ENCODE data around the gene ADIRF.

ADIRF gene

DNA sequence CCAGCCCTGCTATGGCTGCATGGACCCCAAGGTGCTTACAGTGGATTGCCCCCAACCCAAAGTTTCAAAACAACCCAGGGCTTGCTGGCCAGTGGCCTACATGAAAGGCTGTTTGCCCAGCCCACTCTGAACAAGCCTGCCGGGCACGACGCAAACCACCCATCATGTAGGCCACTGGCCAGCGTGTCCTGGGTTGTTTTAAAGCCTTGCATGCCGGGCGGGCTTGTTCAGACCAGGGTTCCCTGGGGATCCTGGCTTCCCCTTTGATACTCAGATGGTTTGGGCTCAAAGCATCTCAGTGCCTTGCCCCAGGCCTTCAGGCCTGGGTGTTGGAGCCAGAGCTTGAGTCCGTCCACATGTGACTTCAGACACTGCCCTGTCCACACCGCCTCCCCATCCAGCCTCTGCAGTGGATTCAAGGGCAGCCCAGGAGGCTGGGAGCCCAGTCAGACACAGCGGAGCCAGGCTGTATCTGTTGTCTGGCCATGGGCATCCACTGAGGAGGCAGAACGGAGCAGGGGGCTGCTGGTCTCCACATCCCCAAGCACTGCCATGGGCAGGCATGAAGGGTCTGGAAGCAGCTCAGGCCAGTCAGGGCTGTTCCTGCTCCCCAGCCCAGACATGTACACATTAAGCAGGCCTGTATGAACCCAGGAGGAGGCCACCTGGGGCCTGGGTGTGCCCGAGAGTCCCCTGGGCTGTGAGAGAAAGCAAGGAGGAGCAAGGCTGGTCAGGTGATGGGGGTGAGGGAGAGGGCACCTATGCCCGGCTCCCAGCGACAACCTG, 4.0 kb upstream of the ADIRF start:
- H3K27ac ChIP-seq: no peak overlapping the region
- TF ChIP-seq ZFX (IDR thresholded peaks at IDR 0.05): no peak
- TF ChIP-seq, protein P1, sequence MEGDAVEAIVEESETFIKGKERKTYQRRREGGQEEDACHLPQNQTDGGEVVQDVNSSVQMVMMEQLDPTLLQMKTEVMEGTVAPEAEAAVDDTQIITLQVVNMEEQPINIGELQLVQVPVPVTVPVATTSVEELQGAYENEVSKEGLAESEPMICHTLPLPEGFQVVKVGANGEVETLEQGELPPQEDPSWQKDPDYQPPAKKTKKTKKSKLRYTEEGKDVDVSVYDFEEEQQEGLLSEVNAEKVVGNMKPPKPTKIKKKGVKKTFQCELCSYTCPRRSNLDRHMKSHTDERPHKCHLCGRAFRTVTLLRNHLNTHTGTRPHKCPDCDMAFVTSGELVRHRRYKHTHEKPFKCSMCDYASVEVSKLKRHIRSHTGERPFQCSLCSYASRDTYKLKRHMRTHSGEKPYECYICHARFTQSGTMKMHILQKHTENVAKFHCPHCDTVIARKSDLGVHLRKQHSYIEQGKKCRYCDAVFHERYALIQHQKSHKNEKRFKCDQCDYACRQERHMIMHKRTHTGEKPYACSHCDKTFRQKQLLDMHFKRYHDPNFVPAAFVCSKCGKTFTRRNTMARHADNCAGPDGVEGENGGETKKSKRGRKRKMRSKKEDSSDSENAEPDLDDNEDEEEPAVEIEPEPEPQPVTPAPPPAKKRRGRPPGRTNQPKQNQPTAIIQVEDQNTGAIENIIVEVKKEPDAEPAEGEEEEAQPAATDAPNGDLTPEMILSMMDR (conservative IDR thresholded peaks at IDR 0.05): no peak

DNA sequence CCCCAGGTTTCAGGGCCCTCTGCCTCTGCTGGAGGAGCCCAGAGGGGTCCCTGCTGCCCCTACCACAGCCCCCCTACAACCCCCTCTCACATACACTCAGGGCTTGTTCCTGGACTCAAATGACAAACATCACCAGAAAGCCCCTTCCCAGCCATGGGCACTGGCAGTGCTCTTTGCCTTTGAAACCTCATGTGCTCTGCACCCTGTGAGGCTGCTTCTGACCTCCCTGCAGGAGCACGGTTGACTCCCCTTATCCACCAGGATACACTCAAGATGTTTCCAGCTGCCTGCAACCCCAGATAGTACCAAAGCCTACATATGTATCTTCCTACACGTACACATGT, 3.5 kb upstream of the ADIRF start:
- no peak for TF ChIP-seq ZFX (IDR thresholded peaks at IDR 0.05)
- TF ChIP-seq, protein P1 (conservative IDR thresholded peaks at IDR 0.05): no peak
- H3K27ac ChIP-seq: no peak overlapping the region

DNA sequence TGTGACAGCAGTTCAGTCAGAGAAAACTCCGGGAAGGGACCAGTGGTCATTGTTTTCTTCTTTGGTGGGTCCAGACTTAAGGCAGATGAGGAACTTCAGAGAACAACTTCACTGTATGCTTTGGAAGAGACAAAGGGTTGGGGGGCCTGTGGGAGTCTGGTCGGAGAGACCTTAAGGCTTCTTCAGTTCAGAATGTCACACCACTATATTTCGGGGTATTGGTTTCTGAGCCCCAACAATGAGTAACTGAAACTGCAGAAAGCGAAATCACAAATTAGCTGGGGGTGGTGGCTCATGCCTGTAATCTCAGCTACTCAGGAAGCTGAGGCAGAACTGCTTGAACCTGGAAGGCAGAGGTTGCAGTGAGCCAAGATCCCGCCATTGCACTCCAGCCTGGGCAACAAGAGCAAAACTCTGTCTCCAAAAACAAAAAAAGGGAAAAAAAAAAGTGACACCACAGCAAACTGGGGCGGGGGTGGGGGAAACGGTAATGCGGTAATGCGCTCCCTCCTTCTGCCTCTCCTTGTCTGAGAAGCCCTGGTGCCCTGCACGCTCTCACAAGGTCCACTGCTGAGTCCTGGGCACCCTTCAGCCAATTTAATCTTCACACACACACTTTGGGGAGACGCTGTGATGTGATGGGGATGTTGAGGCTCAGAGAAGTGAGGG, 2.2 kb upstream of the ADIRF start:
- no peak overlapping the region for H3K27ac ChIP-seq
- TF ChIP-seq ZFX (IDR thresholded peaks at IDR 0.05): no peak
- TF ChIP-seq, protein P1 (conservative IDR thresholded peaks at IDR 0.05): no peak

DNA sequence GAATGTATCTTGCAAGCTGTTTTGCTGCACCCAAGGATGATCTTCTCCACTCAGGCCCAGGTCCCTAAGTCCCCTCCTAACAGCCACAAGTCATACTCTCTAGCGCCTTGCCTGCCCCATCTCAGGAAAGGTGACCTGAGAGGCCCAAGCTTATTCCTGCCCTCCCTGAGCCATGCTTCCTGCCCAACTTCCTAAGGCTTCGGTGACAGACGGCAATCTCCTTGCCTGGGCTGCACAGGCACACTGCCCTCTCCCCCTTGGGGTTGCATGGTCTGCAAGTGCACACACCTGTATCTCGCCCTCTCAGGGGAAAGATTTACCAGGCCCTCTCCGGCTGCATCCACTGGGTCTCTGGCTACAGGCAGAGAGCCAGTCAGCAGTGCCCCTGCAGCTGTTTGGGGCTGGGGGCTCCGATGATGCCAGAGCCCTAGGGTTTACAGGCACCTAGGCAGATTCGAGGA, 771 bp upstream of the ADIRF start:
- no peak overlapping the region for H3K27ac ChIP-seq

DNA sequence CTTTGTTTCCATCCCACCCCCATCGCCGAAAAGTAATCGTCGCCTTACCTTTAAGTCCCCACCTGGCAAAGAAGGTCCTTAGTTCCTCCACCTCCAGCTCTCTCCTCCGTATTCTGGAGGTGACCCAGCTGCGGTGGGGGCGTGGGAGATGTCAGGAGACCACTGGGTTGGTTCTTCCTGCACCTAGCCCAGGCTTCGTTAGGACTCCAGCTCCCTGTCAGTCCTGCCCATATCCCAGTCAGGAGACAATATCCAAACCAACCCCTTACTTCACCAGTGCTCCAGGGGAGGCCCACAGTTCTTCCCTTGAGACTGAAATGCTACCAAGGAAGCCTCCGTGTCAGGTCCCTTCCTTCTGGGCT, 693 bp downstream of the ADIRF start:
- TF ChIP-seq ZFX (IDR thresholded peaks at IDR 0.05): no peak
- TF ChIP-seq, protein P1 (conservative IDR thresholded peaks at IDR 0.05): no peak
- H3K27ac ChIP-seq: no peak overlapping the region

More for the DNA sequence above, 771 bp upstream of the ADIRF start:
- TF ChIP-seq ZFX (IDR thresholded peaks at IDR 0.05): no peak
- TF ChIP-seq, protein P1 (conservative IDR thresholded peaks at IDR 0.05): no peak

DNA sequence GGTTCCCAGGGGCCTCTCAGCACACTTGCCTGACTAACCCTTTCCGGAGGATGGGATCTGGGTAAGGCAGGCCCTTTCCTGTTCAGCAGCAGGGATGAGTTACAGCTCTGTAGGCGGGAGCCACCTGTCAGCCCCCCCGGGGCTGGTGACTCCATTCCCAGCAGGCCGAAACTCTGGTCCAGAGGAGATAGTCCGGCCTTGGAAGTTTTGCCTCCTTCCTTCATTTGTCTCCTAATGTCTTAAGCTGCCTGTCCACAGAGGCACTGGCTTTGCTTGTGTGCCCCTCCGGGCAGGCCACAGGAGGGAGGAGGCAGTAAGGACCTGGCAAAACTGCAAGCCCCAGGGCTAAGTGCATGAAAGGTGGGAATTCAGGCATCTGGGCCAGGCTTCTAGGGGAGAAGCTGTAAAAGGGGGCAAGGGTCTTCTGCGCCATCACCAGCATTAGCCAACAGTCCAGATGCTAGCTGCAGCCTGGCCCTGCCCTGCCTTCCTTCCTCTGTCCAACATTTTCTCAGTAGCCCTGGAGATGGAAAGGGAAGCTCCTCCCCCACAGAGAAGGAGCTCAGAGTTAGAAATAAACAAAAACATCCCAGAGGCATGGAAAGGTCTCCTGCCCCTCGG, 1.2 kb downstream of the ADIRF start:
- H3K27ac ChIP-seq: no peak overlapping the region
- TF ChIP-seq ZFX (IDR thresholded peaks at IDR 0.05): no peak
- TF ChIP-seq, protein P1 (conservative IDR thresholded peaks at IDR 0.05): no peak
